Duodenal mucosa (tissue), 2 donors: Measurements from ENCODE around the gene PAM16.

Experiments
- H3K27ac ChIP-seq: one replicate; pipeline ENCODE4 v1.7.0; 2013; ENCODE audit warnings: low read depth, low read length
- H3K27me3 ChIP-seq, 2 donors: one replicate each; pipeline ENCODE4 v1.7.0; 2013; ENCODE audit warnings: low read length in 2 of 2, control low read depth in 1 of 2; ENCODE audit not compliant: insufficient read depth in 2 of 2, control insufficient read depth in 1 of 2
- H3K36me3 ChIP-seq, 2 donors: one replicate each; pipeline ENCODE4 v1.7.0; 2013; ENCODE audit warnings: low read length in 2 of 2, control low read depth in 1 of 2; ENCODE audit not compliant: insufficient read depth in 2 of 2, control insufficient read depth in 1 of 2
- H3K4me1 ChIP-seq, 2 donors: one replicate each; pipeline ENCODE4 v1.7.0; 2013; ENCODE audit warnings: low read length in 2 of 2, control low read depth in 1 of 2; ENCODE audit not compliant: insufficient read depth in 2 of 2, control insufficient read depth in 1 of 2
- H3K4me3 ChIP-seq, 2 donors: one replicate each; pipeline ENCODE4 v1.7.0; 2013; ENCODE audit warnings: low read length in 2 of 2, low read depth in 1 of 2
- H3K9ac ChIP-seq, 2 donors: one replicate each; pipeline ENCODE4 v1.7.0; 2013; ENCODE audit warnings: low read length in 2 of 2, low read depth in 1 of 2
- H3K9me3 ChIP-seq, 2 donors: one replicate each; pipeline ENCODE4 v1.7.0; 2013; ENCODE audit warnings: low read length in 2 of 2, control low read depth in 1 of 2; ENCODE audit not compliant: control insufficient read depth in 1 of 2

Gene PAM16

GRCh38 chr16:4325253-4325758 is 25.8 kb downstream of the PAM16 start:
- H3K9ac ChIP-seq, result no peak overlapping the region
- H3K9me3 ChIP-seq, result no peaks in the 10 kb centered on the region
- H3K27ac ChIP-seq, result peak overlapping the region; percentile 5
- H3K27me3 ChIP-seq, result no peaks in the 10 kb centered on the region
- H3K36me3 ChIP-seq, result no peaks in the 10 kb centered on the region
- no peak overlapping the region for H3K4me3 ChIP-seq
- peaks cover 11 to 17% of the 10 kb centered on the region in 2 donors for H3K4me1 ChIP-seq

DNA sequence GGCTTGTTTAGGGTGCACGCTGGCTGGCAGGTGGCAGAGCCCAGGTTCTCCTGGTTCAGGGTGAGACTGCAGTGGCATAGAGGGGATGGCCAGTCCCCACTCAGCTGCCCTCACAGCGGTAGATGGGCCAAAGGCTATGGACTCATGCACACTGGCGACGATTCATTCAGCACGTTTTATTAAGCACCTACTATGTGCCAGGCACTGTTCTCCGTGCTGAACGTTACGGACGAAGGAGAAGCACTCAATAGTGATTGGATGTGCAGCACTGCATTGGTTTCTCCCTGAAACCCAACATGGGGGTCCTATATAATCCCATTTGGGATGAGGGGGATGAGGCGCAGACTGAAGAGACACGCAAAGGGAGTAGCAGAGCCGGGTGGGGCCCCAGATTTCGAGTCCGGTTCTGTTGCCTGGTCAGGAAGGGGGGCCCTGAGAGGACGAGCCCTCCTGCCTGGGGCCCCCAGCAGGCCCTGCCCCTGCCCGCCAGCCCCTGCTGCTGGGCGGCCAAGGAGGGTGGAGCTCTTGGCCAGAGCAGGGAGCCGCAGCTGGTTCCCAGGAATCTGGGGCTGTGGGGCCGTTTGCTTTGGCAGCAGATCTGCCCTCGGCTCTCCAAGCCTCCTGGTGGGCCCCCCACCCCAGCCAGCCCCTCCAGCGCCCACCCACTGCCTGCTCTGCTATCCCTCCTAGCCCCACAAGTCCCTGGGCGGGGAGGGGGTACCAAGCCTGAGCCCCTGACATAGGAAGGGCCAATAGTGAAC is 26.4 kb downstream of the PAM16 start:
- H3K9ac ChIP-seq, result no peak overlapping the region
- peaks cover 12 to 15% of the 10 kb centered on the region in 2 donors for H3K4me1 ChIP-seq
- H3K27ac ChIP-seq, result peak overlapping the region; percentile 5
- no peaks in the 10 kb centered on the region for H3K36me3 ChIP-seq
- no peak overlapping the region for H3K4me3 ChIP-seq
- H3K9me3 ChIP-seq, result no peaks in the 10 kb centered on the region
- peaks cover 0 to 1% of the 10 kb centered on the region in 2 donors for H3K27me3 ChIP-seq

DNA sequence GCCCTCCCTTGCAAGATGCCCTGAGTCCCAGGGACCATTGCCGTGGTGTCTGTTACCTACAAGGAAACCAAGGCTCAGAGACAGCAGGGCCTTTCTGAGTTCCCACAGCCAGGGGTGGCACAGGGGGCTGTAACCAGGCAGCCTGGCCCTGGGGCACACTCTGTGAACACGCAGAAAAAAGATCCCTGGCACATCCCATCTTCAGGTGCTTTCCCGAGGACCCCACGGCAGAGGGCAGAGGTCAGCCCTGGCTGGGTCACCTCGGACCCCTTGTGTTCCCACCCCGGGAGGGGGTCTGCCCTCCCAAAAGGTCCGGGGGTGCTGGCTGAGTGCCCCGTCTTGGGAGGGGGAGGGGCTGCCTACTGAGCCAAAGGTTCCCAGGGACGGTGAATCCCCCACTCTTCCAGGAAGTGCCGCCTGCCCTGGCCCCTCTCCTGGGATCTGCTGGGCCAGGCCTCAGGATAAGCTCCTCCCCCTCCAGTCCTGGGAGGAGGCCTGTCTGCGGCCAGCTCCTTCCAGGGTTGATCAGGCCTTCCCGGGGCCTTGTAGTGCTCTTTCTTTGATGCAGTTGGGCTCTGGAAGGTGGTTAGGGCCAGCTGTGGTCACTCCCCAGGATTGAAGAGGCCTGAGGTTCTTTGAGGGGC is 27.2 kb downstream of the PAM16 start:
- Histone ChIP-seq H3K27me3 (peaks cover 0 to 8% of the 10 kb centered on the region in 2 donors), H3K27ac (peak overlapping the region; percentile 73), H3K36me3 (no peaks in the 10 kb centered on the region), H3K4me1 (peaks cover 12 to 18% of the 10 kb centered on the region in 2 donors), H3K4me3 (no peak overlapping the region), H3K9ac (no peak overlapping the region), H3K9me3 (no peaks in the 10 kb centered on the region)

GRCh38 chr16:4323071-4323844 is 27.9 kb downstream of the PAM16 start:
- peaks cover 10 to 12% of the 10 kb centered on the region in 2 donors for H3K4me1 ChIP-seq
- H3K4me3 ChIP-seq, result no peak overlapping the region
- peak overlapping the region; percentile 73 for H3K27ac ChIP-seq
- no peak overlapping the region for H3K9ac ChIP-seq
- H3K36me3 ChIP-seq, result no peaks in the 10 kb centered on the region
- peaks cover 0 to 8% of the 10 kb centered on the region in 2 donors for H3K27me3 ChIP-seq
- H3K9me3 ChIP-seq, result no peaks in the 10 kb centered on the region

DNA sequence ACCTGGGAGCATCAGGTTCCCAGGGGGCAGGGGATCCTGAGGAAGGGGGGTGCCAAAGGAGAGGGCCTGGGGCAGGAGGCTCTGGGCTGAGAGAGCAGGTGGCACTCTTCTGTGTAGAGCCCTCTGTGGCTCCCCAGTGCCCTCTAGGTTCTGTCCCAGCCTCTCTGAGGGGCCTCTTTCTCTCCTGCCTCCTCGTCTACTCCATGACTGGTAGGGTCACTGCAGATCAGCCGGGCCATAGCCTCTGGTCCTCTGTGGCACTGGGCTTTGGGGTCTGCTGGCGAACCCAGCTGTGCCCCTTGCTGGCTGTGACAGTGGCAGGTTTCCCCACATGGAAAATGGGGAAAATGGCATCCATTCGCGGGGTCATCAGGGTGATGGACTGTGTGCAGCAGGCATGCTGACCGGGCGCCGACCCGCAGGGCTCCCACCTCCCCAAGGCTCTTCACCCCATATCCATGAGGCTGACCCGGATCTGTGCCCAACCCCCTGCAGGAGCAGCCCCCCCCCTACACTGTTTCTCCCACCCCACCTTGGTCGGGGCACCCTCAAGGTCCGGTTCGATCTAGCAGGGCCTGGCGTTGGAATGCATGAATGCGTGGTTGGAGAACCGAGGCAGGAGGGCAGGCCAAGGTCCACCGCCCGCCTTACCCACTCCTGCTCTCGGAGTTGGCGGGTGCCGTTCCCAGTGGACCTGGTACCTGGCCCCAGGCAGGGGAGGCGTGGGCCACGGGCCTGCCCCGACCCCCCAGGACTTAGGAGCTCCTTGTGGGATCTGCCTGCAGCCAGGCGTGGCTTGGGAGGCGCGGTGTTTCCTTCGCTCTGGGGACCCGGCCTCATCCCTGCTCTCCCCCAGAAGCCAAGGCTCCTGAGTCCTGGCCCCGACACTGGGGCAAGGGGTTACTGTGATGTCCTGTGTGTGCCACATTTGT is 28.7 kb downstream of the PAM16 start:
- peaks cover 11 to 18% of the 10 kb centered on the region in 2 donors for H3K4me1 ChIP-seq
- H3K36me3 ChIP-seq, result no peaks in the 10 kb centered on the region
- no peak overlapping the region for H3K9ac ChIP-seq
- H3K27ac ChIP-seq, result peak overlapping the region; percentile 51
- no peaks in the 10 kb centered on the region for H3K9me3 ChIP-seq
- peaks cover 1 to 8% of the 10 kb centered on the region in 2 donors for H3K27me3 ChIP-seq
- H3K4me3 ChIP-seq, result no peak overlapping the region

- Histone ChIP-seq H3K9me3 (no peaks in the 10 kb centered on the region), H3K4me1 (peaks cover 11 to 26% of the 10 kb centered on the region in 2 donors), H3K27me3 (peaks cover 8 to 15% of the 10 kb centered on the region in 2 donors), H3K27ac (no peak overlapping the region), H3K36me3 (no peaks in the 10 kb centered on the region), H3K4me3 (no peak overlapping the region), H3K9ac (no peak overlapping the region)
These were observed 29.6 kb downstream of the PAM16 start for GRCh38 chr16:4321286-4322120.

DNA sequence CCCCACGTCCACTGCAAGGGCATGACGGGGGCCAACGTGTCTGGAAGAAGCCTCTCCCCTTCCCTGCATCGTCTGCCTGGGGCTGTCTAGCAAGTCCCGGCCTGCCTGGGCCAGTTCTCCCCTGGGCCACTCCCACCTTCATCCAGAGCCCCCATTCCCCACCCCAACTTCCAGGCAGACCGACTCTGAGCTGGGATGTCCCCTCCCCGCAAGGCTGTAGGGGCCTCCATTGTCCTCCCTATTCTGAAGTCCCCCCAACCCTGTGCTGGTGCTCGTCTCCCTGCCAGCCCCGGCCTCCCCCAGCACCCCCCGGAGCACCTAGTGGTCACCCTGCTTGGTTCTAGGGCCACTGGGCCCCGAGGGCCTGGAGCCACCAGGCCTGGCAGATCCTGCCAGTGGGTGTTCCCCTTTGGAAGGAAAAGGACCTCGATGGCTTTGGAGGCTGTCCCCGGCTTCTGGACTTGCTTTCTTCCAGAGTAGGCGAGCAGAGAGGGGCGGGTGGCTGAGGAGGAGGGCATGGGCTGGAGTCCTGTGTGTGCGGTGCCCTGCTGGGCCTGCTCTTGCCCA is 30.5 kb downstream of the PAM16 start:
- Histone ChIP-seq H3K27ac (peak overlapping the region; percentile 20), H3K4me1 (peaks cover 11 to 27% of the 10 kb centered on the region in 2 donors), H3K36me3 (no peaks in the 10 kb centered on the region), H3K9me3 (no peaks in the 10 kb centered on the region), H3K4me3 (no peak overlapping the region), H3K9ac (no peak overlapping the region), H3K27me3 (peaks cover 8 to 16% of the 10 kb centered on the region in 2 donors)

DNA sequence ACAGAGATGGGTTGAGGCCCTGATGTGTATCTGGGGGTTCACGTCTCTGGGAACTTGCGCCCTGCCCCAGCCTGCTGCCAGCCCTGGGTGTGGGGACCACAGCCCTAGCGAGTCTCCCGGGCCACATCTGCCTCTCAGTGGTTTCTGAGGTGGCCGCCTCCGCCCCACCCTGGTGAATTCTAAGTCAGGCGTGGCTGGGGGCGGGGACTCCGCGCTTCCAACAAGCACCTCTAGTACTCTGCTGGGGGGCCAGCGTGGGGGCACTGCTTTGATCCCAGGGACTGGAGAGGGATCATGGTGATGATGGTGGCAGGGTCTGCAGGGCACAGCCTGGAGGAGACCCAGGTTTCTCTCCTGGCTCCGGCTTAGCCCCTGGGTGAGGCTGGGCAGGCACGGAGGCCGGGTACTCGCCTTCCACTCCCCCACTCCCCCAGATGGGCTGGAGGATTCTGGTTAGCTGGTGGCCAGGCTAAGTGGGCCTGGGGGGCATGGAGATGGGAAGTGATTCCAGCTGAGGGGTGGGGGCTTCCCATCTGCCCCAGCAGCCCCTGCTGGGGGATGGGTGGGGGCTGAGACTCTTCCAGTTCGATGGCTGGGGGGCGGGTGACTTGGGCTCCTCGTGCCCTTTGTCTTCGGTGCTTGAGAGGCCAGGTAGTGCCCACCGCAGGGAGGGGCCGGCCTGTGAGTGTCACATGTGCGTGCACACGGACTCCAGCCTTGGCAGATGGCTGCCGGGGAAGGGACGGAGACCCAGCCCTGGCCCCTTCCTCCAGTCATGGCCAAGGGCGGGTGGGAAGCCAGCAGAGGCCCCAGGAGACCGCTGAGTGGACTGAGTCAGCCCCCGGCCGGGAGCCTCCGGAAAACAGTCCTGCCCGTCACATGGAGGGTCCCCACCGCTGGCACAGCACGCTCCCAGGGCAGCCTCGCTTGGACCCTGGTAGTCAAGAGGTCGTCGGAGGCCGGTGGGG is 31.4 kb downstream of the PAM16 start:
- Histone ChIP-seq H3K4me3 (no peak overlapping the region), H3K9me3 (no peaks in the 10 kb centered on the region), H3K9ac (no peak overlapping the region), H3K36me3 (no peaks in the 10 kb centered on the region), H3K27me3 (peaks cover 9 to 21% of the 10 kb centered on the region in 2 donors), H3K27ac (peak overlapping the region; percentile 11), H3K4me1 (peaks cover 11 to 31% of the 10 kb centered on the region in 2 donors)
